WTC11 (cell line): Measurements from ENCODE around the gene FSTL4. TPM values are rescaled to one million over a fixed set of nuclear protein-coding genes. Genes with fewer than 3 reads are reported as not detected.

Source experiments
- ATAC-seq: fragments of 200-7000 bp; cut with Tn5 transposase; 2 replicates; pipeline ENCODE4 v1.10.0; 2021; ENCODE audit warnings: mild to moderate bottlenecking, moderate library complexity
- CTCF ChIA-PET: fragments of 300-600 bp; sonication (Branson Sonifier 250); formaldehyde crosslinking; loops from one replicate; lab custom pipeline; 2021; ENCODE audit warnings: antibody characterized with exemption; lab: Charles Lee
- POLR2A ChIA-PET: fragments of 350-600 bp; sonication (Branson Sonifier 250); formaldehyde crosslinking; loops from one replicate; lab custom pipeline; 2021; ENCODE audit warnings: antibody characterized with exemption; lab: Charles Lee
- DNase-seq: peaks from one replicate; pipeline ENCODE4 v3.0.0; 2021; ENCODE audit warnings: low spot score
- H3K27ac Mint-ChIP-seq: 2 replicates; pipeline ENCODE4 v1.8.0; 2021; ENCODE audit warnings: mixed read lengths
- H3K27me3 Mint-ChIP-seq: 2 replicates; pipeline ENCODE4 v1.8.0; 2021; ENCODE audit warnings: low read depth, mild to moderate bottlenecking, moderate library complexity, mixed read lengths
- H3K36me3 Mint-ChIP-seq: 2 replicates; pipeline ENCODE4 v1.8.0; 2021; ENCODE audit warnings: mixed read lengths
- H3K4me1 Mint-ChIP-seq: 2 replicates; pipeline ENCODE4 v1.8.0; 2022; ENCODE audit warnings: mixed read lengths
- H3K4me3 Mint-ChIP-seq: 2 replicates; pipeline ENCODE4 v1.8.0; 2021; ENCODE audit warnings: mild to moderate bottlenecking, moderate library complexity, mixed read lengths
- H3K9me3 Mint-ChIP-seq: 2 replicates; pipeline ENCODE4 v1.8.0; 2021; ENCODE audit warnings: mixed read lengths
- GTF2I ChIP-seq: fragments of 250-450 bp; sonication (Bioruptor Pico); conservative IDR thresholded peaks from 2 replicates; pipeline ENCODE4 v1.4.0; 2021; ENCODE audit warnings: mild to moderate bottlenecking
- HMGA2 ChIP-seq: fragments of 250-450 bp; sonication (Bioruptor Pico); IDR thresholded peaks from 2 replicates; pipeline ENCODE4 v1.4.0; 2021; ENCODE audit warnings: mild to moderate bottlenecking, moderate library complexity
- PRRX2 ChIP-seq: fragments of 250-450 bp; sonication (Bioruptor Pico); IDR thresholded peaks from 2 replicates; pipeline ENCODE4 v1.8.0; 2021; ENCODE audit warnings: mild to moderate bottlenecking
- ZNF232 ChIP-seq: sonication (generic); formaldehyde crosslinking; IDR thresholded peaks from 2 replicates; pipeline ENCODE4 v1.8.0; 2022; ENCODE audit warnings: mild to moderate bottlenecking, missing genetic modification reagents
- ZNF263 ChIP-seq: sonication (generic); formaldehyde crosslinking; IDR thresholded peaks from 2 replicates; pipeline ENCODE4 v1.8.1; 2022; ENCODE audit warnings: low read depth, mild to moderate bottlenecking, moderate library complexity, missing genetic modification reagents
- ZNF317 ChIP-seq: sonication (generic); formaldehyde crosslinking; IDR thresholded peaks from 2 replicates; pipeline ENCODE4 v1.8.1; 2023; ENCODE audit warnings: low read depth, mild to moderate bottlenecking, moderate library complexity, missing genetic modification reagents, borderline replicate concordance
- ZNF396 ChIP-seq: fragments of 250-450 bp; sonication (Bioruptor Pico); IDR thresholded peaks from 2 replicates; pipeline ENCODE4 v1.8.0; 2021; ENCODE audit warnings: mild to moderate bottlenecking, moderate library complexity, borderline replicate concordance
- ZNF512 ChIP-seq: sonication (generic); formaldehyde crosslinking; IDR thresholded peaks from 2 replicates; pipeline ENCODE4 v1.8.1; 2022; ENCODE audit warnings: missing genetic modification reagents, borderline replicate concordance
- total RNA-seq: library from RNA; stranded (reverse); gene quantifications from 3 replicates; pipeline ENCODE4 v1.2.3, GENCODE V29; 2021
- TF ChIP-seq, protein P1 (sequence below): sonication (generic); formaldehyde crosslinking; IDR thresholded peaks from 2 replicates; pipeline ENCODE4 v1.8.1; 2022; ENCODE audit warnings: mild to moderate bottlenecking, moderate library complexity, missing genetic modification reagents
- TF ChIP-seq, protein P2 (sequence below): sonication (generic); formaldehyde crosslinking; conservative IDR thresholded peaks from 2 replicates; pipeline ENCODE4 v1.8.1; 2023; ENCODE audit warnings: mild to moderate bottlenecking, low read depth, missing genetic modification reagents, moderate library complexity
- TF ChIP-seq, protein P3 (sequence below): sonication (generic); formaldehyde crosslinking; IDR thresholded peaks from 2 replicates; pipeline ENCODE4 v1.8.1; 2023; ENCODE audit warnings: mild to moderate bottlenecking, missing genetic modification reagents
- TF ChIP-seq, protein P4 (sequence below): sonication (generic); formaldehyde crosslinking; IDR thresholded peaks from 2 replicates; pipeline ENCODE4 v1.8.0; 2022; ENCODE audit warnings: mild to moderate bottlenecking, missing genetic modification reagents

FSTL4 gene
- total RNA-seq, 1 experiment from 2014 or later: 6.1 TPM

- TF ChIP-seq, protein P1, sequence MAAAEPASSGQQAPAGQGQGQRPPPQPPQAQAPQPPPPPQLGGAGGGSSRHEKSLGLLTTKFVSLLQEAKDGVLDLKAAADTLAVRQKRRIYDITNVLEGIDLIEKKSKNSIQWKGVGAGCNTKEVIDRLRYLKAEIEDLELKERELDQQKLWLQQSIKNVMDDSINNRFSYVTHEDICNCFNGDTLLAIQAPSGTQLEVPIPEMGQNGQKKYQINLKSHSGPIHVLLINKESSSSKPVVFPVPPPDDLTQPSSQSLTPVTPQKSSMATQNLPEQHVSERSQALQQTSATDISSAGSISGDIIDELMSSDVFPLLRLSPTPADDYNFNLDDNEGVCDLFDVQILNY (CRISPR knock-in tag): 0 out of 2 replicates have a peak, but pooled peaks have one; percentile 36
- TF ChIP-seq ZNF317 (CRISPR knock-in tag) (no peak), ZNF396 (CRISPR knock-in tag) (no peak)
Measured at GRCh38 chr5:133612249-133612860, at the start of gene FSTL4 (continued).

DNA sequence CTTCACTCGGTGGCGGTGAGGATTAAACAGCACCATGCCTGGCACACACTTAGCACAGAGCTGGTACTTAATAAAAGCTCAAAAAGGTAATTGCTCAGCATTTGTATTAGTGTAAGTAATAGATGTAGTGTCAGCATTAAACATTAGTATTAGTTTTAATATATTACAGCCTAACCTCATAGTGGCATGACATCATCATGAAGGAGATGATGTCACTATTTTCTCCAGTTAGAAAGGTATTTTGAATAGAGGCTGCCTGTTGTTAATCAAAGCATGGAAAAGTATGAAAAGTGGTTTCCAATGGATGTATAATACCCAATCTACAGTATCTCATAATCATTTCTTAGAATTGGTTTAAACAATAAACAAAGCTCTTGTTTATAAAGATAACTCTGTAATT is 49.0 kb upstream of the FSTL4 start:
- ATAC-seq (no peak), DNase-seq (no peak)
- ChIA-PET CTCF (interaction anchor here (0.7 to 1.4 kb wide), 2 partner anchors 238 to 841 kb away, joined by 3 to 4 read pairs; no protein-coding TSS in a partner anchor), POLR2A (no interaction called here)
- TF ChIP-seq HMGA2 (CRISPR knock-in tag): no peak
- TF ChIP-seq PRRX2 (CRISPR knock-in tag): no peak
- TF ChIP-seq ZNF232 (CRISPR knock-in tag): no peak
- no peak for TF ChIP-seq GTF2I (CRISPR knock-in tag)
- TF ChIP-seq, protein P2, sequence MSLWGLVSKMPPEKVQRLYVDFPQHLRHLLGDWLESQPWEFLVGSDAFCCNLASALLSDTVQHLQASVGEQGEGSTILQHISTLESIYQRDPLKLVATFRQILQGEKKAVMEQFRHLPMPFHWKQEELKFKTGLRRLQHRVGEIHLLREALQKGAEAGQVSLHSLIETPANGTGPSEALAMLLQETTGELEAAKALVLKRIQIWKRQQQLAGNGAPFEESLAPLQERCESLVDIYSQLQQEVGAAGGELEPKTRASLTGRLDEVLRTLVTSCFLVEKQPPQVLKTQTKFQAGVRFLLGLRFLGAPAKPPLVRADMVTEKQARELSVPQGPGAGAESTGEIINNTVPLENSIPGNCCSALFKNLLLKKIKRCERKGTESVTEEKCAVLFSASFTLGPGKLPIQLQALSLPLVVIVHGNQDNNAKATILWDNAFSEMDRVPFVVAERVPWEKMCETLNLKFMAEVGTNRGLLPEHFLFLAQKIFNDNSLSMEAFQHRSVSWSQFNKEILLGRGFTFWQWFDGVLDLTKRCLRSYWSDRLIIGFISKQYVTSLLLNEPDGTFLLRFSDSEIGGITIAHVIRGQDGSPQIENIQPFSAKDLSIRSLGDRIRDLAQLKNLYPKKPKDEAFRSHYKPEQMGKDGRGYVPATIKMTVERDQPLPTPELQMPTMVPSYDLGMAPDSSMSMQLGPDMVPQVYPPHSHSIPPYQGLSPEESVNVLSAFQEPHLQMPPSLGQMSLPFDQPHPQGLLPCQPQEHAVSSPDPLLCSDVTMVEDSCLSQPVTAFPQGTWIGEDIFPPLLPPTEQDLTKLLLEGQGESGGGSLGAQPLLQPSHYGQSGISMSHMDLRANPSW (CRISPR knock-in tag): no peak
- TF ChIP-seq, protein P3, sequence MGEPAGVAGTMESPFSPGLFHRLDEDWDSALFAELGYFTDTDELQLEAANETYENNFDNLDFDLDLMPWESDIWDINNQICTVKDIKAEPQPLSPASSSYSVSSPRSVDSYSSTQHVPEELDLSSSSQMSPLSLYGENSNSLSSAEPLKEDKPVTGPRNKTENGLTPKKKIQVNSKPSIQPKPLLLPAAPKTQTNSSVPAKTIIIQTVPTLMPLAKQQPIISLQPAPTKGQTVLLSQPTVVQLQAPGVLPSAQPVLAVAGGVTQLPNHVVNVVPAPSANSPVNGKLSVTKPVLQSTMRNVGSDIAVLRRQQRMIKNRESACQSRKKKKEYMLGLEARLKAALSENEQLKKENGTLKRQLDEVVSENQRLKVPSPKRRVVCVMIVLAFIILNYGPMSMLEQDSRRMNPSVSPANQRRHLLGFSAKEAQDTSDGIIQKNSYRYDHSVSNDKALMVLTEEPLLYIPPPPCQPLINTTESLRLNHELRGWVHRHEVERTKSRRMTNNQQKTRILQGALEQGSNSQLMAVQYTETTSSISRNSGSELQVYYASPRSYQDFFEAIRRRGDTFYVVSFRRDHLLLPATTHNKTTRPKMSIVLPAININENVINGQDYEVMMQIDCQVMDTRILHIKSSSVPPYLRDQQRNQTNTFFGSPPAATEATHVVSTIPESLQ (CRISPR knock-in tag): no peak
- TF ChIP-seq, protein P4, sequence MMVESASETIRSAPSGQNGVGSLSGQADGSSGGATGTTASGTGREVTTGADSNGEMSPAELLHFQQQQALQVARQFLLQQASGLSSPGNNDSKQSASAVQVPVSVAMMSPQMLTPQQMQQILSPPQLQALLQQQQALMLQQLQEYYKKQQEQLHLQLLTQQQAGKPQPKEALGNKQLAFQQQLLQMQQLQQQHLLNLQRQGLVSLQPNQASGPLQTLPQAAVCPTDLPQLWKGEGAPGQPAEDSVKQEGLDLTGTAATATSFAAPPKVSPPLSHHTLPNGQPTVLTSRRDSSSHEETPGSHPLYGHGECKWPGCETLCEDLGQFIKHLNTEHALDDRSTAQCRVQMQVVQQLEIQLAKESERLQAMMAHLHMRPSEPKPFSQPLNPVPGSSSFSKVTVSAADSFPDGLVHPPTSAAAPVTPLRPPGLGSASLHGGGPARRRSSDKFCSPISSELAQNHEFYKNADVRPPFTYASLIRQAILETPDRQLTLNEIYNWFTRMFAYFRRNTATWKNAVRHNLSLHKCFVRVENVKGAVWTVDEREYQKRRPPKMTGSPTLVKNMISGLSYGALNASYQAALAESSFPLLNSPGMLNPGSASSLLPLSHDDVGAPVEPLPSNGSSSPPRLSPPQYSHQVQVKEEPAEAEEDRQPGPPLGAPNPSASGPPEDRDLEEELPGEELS: no peak
- Mint-ChIP-seq H3K36me3 (no peaks in the 10 kb centered on the region), H3K4me3 (no peak overlapping the region), H3K4me1 (no peaks in the 10 kb centered on the region; the same call in 1 of the 2 replicates), H3K9me3 (no peaks in the 10 kb centered on the region), H3K27ac (no peak overlapping the region), H3K27me3 (no peaks in the 10 kb centered on the region)

GRCh38 chr5:133658327-133658726 is 46.0 kb upstream of the FSTL4 start:
- no peak for TF ChIP-seq ZNF263 (CRISPR knock-in tag)
- no peak for TF ChIP-seq HMGA2 (CRISPR knock-in tag)
- no peak for TF ChIP-seq ZNF512
- H3K9me3 Mint-ChIP-seq: no peaks in the 10 kb centered on the region
- no peaks in the 10 kb centered on the region for H3K27me3 Mint-ChIP-seq
- no peak overlapping the region for H3K27ac Mint-ChIP-seq
- no peaks in the 10 kb centered on the region for H3K36me3 Mint-ChIP-seq
- CTCF ChIA-PET: no interaction called here
- POLR2A ChIA-PET: no interaction called here
- no peaks in the 10 kb centered on the region; the same call in 1 of the 2 replicates for H3K4me1 Mint-ChIP-seq
- H3K4me3 Mint-ChIP-seq: no peak overlapping the region
- DNase-seq: no peak
- no peak for ATAC-seq
